HCT116 (cell line): ENCODE data around the gene TSHZ1. TPM values are rescaled to one million over a fixed set of nuclear protein-coding genes. Genes with fewer than 3 reads are reported as not detected.

ENCODE experiments used
- ATAC-seq: fragments of 200-7000 bp; cut with Tn5 transposase; 2 replicates; pipeline ENCODE4 v1.9.1; 2020; ENCODE audit warnings: mild to moderate bottlenecking, moderate library complexity
- BruUV-seq: library from RNA; stranded (reverse); fragments of 400-500 nt; replicated peaks from 2 replicates; lab custom pipeline; 2021; lab: Mats Ljungman, UMichigan
- CTCF ChIA-PET: fragments of 300-600 bp; sonication (Branson Sonifier 250); formaldehyde crosslinking; loops from one replicate; lab custom pipeline; 2021; ENCODE audit warnings: antibody characterized with exemption; lab: Charles Lee
- POLR2A ChIA-PET: fragments of 300-600, 350-600 bp; sonication (Branson Sonifier 250); formaldehyde crosslinking; loops from one replicate; lab custom pipeline; 2021; ENCODE audit warnings: antibody characterized with exemption; lab: Charles Lee
- RAD21 ChIA-PET, 2 experiments: fragments of 300-600 bp; sonication (Branson Sonifier 250); formaldehyde crosslinking; loops; one replicate each; lab custom pipeline; 2023; ENCODE audit warnings: low total read pairs in 2 of 2; ENCODE audit not compliant: uncharacterized antibody in 2 of 2, unreplicated experiment in 2 of 2, low non-redundant PET in 1 of 2; lab: Charles Lee
- DNase-seq: peaks from one replicate; pipeline ENCODE4 v3.0.0-alpha.2; 2010; ENCODE audit warnings: low read depth, low spot score
- H2AFZ ChIP-seq: fragments of 200-600 bp; shearing (Covaris generic), sonication (generic); 2 replicates; pipeline ENCODE4 v1.6.1; 2017; ENCODE audit warnings: low read depth, mixed run types, mixed read lengths, antibody characterized with exemption, low read length; ENCODE audit not compliant: poor library complexity, severe bottlenecking
- H3K27ac ChIP-seq: 2 replicates; pipeline ENCODE4 v1.5.1; 2012; ENCODE audit warnings: low read depth, low read length
- H3K27me3 ChIP-seq: fragments of 200-600 bp; sonication (generic); 2 replicates; pipeline ENCODE4 v1.6.1; 2016; ENCODE audit warnings: mixed run types, low read length, mixed read lengths; ENCODE audit not compliant: insufficient read depth
- H3K36me3 ChIP-seq, 2 experiments: fragments of 200-500 bp in 1 of 2; fragments of 200-600 bp in 1 of 2; sonication (Bioruptor generic) in 1 of 2; sonication (generic) in 1 of 2; 2 replicates each; pipeline versions ENCODE4 v1.5.1 to v1.6.1; 2014 to 2016; ENCODE audit warnings: low read length in 2 of 2, inconsistent platforms in 1 of 2, mixed read lengths in 1 of 2, mixed run types in 1 of 2; ENCODE audit not compliant: insufficient read depth in 2 of 2, control insufficient read depth in 1 of 2
- H3K4me1 ChIP-seq, 2 experiments: fragments of 200-600 bp in 1 of 2; sonication (generic) in 1 of 2; 2 replicates each; pipeline versions ENCODE4 v1.5.1 to v1.6.1; 2012 to 2017; ENCODE audit warnings: low read length in 2 of 2, inconsistent platforms in 1 of 2, mild to moderate bottlenecking in 1 of 2, mixed read lengths in 1 of 2, mixed run types in 1 of 2, moderate library complexity in 1 of 2; ENCODE audit not compliant: insufficient read depth in 2 of 2, control insufficient read depth in 1 of 2
- H3K4me2 ChIP-seq: fragments of 200-600 bp; sonication (generic); 2 replicates; pipeline ENCODE4 v1.6.1; 2017; ENCODE audit warnings: mixed run types, low read length, mixed read lengths
- H3K4me3 ChIP-seq, 2 experiments: fragments of 200-600 bp in 1 of 2; sonication (generic) in 1 of 2; replicated peaks in 1 of 2; 2 replicates each; pipeline ENCODE4 v1.5.1; 2011 to 2016; ENCODE audit warnings: low read length in 2 of 2, control low read depth in 1 of 2, low read depth in 1 of 2, mild to moderate bottlenecking in 1 of 2, mixed read lengths in 1 of 2, mixed run types in 1 of 2
- H3K79me2 ChIP-seq: fragments of 200-600 bp; sonication (generic); 2 replicates; pipeline ENCODE4 v1.6.1; 2017; ENCODE audit warnings: mild to moderate bottlenecking, mixed run types, low read length, moderate library complexity, mixed read lengths; ENCODE audit not compliant: insufficient read depth
- H3K9ac ChIP-seq: fragments of 200-600 bp; sonication (generic); 2 replicates; pipeline ENCODE4 v1.6.1; 2016; ENCODE audit warnings: low read length, mixed read lengths
- H3K9me2 ChIP-seq: fragments of 200-600 bp; sonication (generic), shearing (Covaris generic); 2 replicates; pipeline ENCODE4 v1.6.1; 2017; ENCODE audit warnings: mixed run types, mild to moderate bottlenecking, moderate library complexity; ENCODE audit not compliant: insufficient read depth
- H3K9me3 ChIP-seq, 2 experiments: fragments of 200-500 bp in 1 of 2; fragments of 200-600 bp in 1 of 2; sonication (Bioruptor generic) in 1 of 2; sonication (generic) in 1 of 2; 2 replicates each; pipeline ENCODE4 v1.6.1; 2014 to 2017; ENCODE audit warnings: low read length in 2 of 2, mixed read lengths in 2 of 2, inconsistent platforms in 1 of 2, low read depth in 1 of 2, mild to moderate bottlenecking in 1 of 2, mixed run types in 1 of 2, moderate library complexity in 1 of 2; ENCODE audit not compliant: control insufficient read depth in 1 of 2, insufficient read depth in 1 of 2
- H4K20me1 ChIP-seq: fragments of 200-600 bp; sonication (generic), shearing (Covaris generic); 2 replicates; pipeline ENCODE4 v1.6.1; 2017; ENCODE audit warnings: mixed run types, mild to moderate bottlenecking, moderate library complexity; ENCODE audit not compliant: insufficient read depth
- ATF3 ChIP-seq: IDR thresholded peaks from 2 replicates; pipeline ENCODE4 v1.6.1; 2012
- CEBPB ChIP-seq: IDR thresholded peaks from 2 replicates; pipeline ENCODE4 v1.6.1; 2012; ENCODE audit warnings: low read depth
- EGR1 ChIP-seq: IDR thresholded peaks from 2 replicates; pipeline ENCODE4 v1.6.1; 2012; ENCODE audit warnings: low read depth
- JUND ChIP-seq: IDR thresholded peaks from 2 replicates; pipeline ENCODE4 v1.6.1; 2012
- POLR2AphosphoS5 ChIP-seq: IDR thresholded peaks from 2 replicates; pipeline ENCODE4 v1.6.1; 2011; ENCODE audit warnings: mild to moderate bottlenecking, low read depth, low read length, moderate library complexity
- REST ChIP-seq: IDR thresholded peaks from 2 replicates; pipeline ENCODE4 v1.6.1; 2012; ENCODE audit warnings: low read depth
- ZBTB33 ChIP-seq: IDR thresholded peaks from 2 replicates; pipeline ENCODE4 v1.6.1; 2011; ENCODE audit warnings: mild to moderate bottlenecking, low read length, moderate library complexity; ENCODE audit not compliant: insufficient replicate concordance; ENCODE audit errors: extremely low read depth
- ZFX ChIP-seq: fragments of 450-650 bp; IDR thresholded peaks from 2 replicates; pipeline ENCODE4 v1.6.1; 2017
- intact Hi-C: fragments of 100-400 bp; cut with micrococcal nuclease; formaldehyde crosslinking; loops from 2 replicates; pipeline ENCODE4 v1.10.0; 2022
- total RNA-seq: library from RNA; stranded (reverse); gene quantifications from one replicate; pipeline ENCODE4 v1.2.1, GENCODE V29; 2021; ENCODE audit not compliant: unreplicated experiment

The TSHZ1 gene
- total RNA-seq, 1 experiment from 2014 or later, result 5.7 TPM

DNA sequence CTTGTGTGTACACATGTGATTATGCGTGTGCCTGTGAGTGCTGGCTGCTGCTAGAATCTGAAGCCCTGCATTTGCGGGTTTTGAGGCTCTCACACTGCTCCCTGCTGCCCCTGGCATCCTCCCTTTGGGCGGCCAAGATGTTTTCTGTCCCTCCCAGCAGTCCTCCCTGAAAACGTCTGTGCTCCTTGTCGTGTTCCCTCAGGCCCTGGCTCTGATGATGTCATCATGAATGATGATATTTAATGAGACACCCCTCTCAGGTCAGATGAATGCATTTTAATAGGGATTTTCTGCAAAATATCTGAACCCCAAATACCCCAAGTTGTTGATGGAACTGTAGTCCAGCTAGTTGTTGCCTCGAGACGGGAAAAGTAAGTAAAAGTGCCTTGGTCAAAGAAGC lies 73.1 kb downstream of the TSHZ1 start:
- no peak overlapping the region for H3K9ac ChIP-seq
- H3K4me2 ChIP-seq, result no peak overlapping the region
- H4K20me1 ChIP-seq, result no peaks in the 10 kb centered on the region
- BruUV-seq, result no TSS peak
- H3K9me2 ChIP-seq, result no peaks in the 10 kb centered on the region
- H3K4me3 ChIP-seq, result no peak overlapping the region
- H3K9me3 ChIP-seq, result no peaks in the 10 kb centered on the region
- H3K4me1 ChIP-seq, result no peaks in the 10 kb centered on the region
- ChIA-PET POLR2A (no interaction called here), CTCF (no interaction called here), RAD21 (no interaction called here)
- no peak for DNase-seq
- no peak for TF ChIP-seq REST
- no peak for TF ChIP-seq JUND
- TF ChIP-seq ATF3, result no peak
- TF ChIP-seq EGR1, result no peak
- no peak for TF ChIP-seq ZBTB33
- TF ChIP-seq ZFX, result no peak
- TF ChIP-seq CEBPB, result no peak
- no peak for TF ChIP-seq POLR2AphosphoS5
- no peaks in the 10 kb centered on the region for H3K79me2 ChIP-seq
- no peaks in the 10 kb centered on the region for H3K27me3 ChIP-seq
- no peak overlapping the region for H2AFZ ChIP-seq
- no peak overlapping the region for H3K27ac ChIP-seq
- intact Hi-C loops, result no loop called here
- H3K36me3 ChIP-seq, result no peaks in the 10 kb centered on the region
- ATAC-seq, result no peak
